Measurements from ENCODE around the gene TPSB2. TPM values are rescaled to one million over a fixed set of nuclear protein-coding genes. Genes with fewer than 3 reads are reported as not detected.
"Not testable (repeated sequence)": the region's sequence is repeated elsewhere in the genome, so short reads cannot be mapped to it uniquely, and the experiment has no call there.

TPSB2 gene
- total and polyA plus RNA-seq, 10 donors = 0.29 to 8.2 (median 1.1) TPM; not detected in 4

DNA sequence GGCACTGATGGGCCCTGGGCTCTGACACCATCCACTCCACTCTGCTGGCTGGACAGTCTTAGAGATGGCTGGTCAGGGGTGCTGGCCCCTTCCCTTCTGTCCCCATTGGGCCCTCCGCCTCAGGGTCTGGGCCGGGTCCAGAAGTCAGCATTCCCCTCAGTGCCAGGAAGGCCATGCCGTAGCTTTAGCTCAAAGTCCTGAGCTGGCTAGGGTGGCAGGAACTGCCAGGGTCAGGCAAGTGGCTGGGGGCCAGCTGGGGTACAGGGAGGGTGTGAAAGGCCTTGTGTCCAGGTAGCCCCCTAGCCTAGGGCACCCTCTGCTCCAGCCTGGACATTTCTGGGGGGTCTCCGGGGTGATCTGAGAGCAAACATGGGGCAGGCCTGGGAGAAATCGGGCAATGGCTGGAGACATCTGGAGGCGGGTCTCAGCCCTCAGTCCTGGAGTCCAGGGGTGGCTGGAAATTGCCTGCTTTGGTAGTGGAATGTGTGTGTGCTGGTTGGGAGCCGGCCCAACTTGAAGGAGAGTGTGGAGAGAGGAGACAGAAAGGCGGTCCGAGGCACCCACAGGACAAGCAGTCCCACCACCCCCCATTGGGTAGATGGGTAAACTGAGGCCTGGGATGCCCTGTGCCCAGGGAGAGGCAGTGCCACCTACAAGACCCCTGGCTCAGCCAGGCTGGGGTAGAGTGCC lies 37.5 kb downstream of the TPSB2 start:
- WGBS, 5 donors = 80 to 86% (median 82%) methylated on average over 9 of the region's 9 CpGs
- no peak overlapping the region for H3K27ac ChIP-seq
- intact Hi-C loops (cut with DNase I; ENCODE audit: low total_unique reads) = no loop called here
- no peak overlapping the region for H3K4me3 ChIP-seq
- no peak for TF ChIP-seq CTCF (IDR thresholded peaks at IDR 0.05 in 8 of 11, conservative IDR thresholded peaks at IDR 0.05 in 3 of 11)
- TF ChIP-seq POLR2A (IDR thresholded peaks at IDR 0.05) = no peak
- TF ChIP-seq POLR2AphosphoS5 (IDR thresholded peaks at IDR 0.05) = no peak
- peaks cover 0 to 5% (median 0%) of the 10 kb centered on the region in 6 donors for H3K4me1 ChIP-seq
- DNase-seq = no peak
- H3K27me3 ChIP-seq (replicated peaks in 1 of 7) = peaks cover 0 to 90% (median 7%) of the 10 kb centered on the region in 7 donors
- H3K9me3 ChIP-seq = no peaks in the 10 kb centered on the region
- H3K36me3 ChIP-seq = no peaks in the 10 kb centered on the region

DNA sequence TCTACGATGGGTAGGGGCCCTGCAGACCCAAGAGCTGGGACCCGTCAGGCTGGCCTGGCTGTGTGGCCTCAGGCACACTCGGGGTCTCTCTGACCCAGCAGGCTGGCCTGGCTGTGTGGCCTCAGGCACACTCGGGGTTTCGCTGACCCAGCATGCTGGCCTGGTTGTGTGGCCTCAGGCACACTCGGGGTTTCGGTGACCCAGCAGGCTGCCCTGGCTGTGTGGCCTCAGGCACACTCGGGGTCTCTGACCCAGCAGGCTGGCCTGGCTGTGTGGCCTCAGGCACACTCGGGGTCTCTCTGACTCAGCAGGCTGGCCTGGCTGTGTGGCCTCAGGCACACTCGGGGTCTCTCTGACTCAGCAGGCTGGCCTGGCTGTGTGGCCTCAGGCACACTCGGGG lies 39.2 kb downstream of the TPSB2 start:
- H3K4me1 ChIP-seq; H3K27ac ChIP-seq; H3K4me3 ChIP-seq; DNase-seq; intact Hi-C loops (cut with DNase I; ENCODE audit: low total_unique reads); H3K9me3 ChIP-seq; H3K36me3 ChIP-seq: not testable (repeated sequence)
- WGBS, 5 donors = 52 to 88% (median 83%) methylated on average over 2 to 11 of the region's 11 CpGs
- H3K27me3 ChIP-seq (replicated peaks in 1 of 7) = peaks cover 0 to 77% (median 11%) of the 10 kb centered on the region in 7 donors

- intact Hi-C loops (cut with DNase I; ENCODE audit: low total_unique reads) = no loop called here
- 68 to 77% (median 72%) methylated on average over 7 of the region's 7 CpGs for WGBS, 5 donors
- TF ChIP-seq POLR2A (IDR thresholded peaks at IDR 0.05) = no peak
- no peak for TF ChIP-seq CTCF (IDR thresholded peaks at IDR 0.05 in 8 of 11, conservative IDR thresholded peaks at IDR 0.05 in 3 of 11)
- TF ChIP-seq POLR2AphosphoS5 (IDR thresholded peaks at IDR 0.05) = no peak
- no peak for DNase-seq
- Histone ChIP-seq H3K9me3 (peaks cover 0 to 3% (median 0%) of the 10 kb centered on the region in 8 donors), H3K27ac (no peak overlapping the region), H3K36me3 (no peaks in the 10 kb centered on the region), H3K4me3 (no peak overlapping the region), H3K4me1 (peaks cover 0 to 1% (median 0%) of the 10 kb centered on the region in 6 donors), H3K27me3 (replicated peaks in 1 of 7) (peaks cover 0 to 73% (median 8%) of the 10 kb centered on the region in 7 donors)
These were observed 40.5 kb downstream of the TPSB2 start for GRCh38 chr16:1189455-1189854.

DNA sequence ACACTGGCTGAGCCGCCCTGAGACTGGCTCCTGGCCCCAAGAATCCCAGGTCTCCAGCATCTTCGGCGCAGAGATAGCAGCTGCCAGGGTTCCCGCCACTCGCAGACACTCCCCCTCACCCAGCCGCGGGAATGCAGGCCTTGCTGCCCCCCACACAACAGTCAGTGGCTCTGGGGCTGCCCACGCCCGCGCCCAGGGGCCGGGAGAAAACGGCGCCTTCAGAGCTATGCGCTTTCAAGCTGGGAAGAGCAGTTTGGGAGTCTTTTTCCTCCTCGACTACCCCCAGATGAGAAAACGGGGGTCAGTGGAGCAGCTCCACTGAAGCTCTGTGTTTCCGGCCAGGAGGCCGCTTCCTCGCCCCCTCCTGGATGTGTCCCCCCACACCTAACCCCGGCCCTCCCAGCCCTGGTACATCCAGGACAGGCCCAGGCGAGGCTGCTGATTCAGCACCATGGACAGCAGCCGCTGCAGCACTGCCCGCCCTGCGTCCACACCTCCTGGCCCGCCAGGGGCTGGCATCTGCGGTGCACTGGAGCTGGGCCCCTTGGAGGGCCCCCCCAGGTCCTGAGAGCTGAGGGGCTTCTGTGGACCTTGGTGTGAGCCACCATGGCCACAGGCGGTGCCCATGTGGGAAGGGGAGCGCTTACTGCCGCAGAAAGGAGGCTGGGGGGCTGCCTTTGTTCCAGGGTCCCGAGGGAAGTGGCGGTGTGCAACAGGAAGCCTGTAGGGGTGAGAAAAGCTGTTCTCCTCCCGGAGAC lies 41.4 kb downstream of the TPSB2 start:
- TF ChIP-seq POLR2AphosphoS5 (IDR thresholded peaks at IDR 0.05) = no peak
- no peak for TF ChIP-seq POLR2A (IDR thresholded peaks at IDR 0.05)
- TF ChIP-seq CTCF (IDR thresholded peaks at IDR 0.05 in 8 of 11, conservative IDR thresholded peaks at IDR 0.05 in 3 of 11) = no peak

GRCh38 chr16:1185460-1186207 lies 44.4 kb downstream of the TPSB2 start:
- DNase-seq; H3K4me3 ChIP-seq; H3K27ac ChIP-seq; H3K9me3 ChIP-seq; intact Hi-C loops (cut with DNase I; ENCODE audit: low total_unique reads); H3K4me1 ChIP-seq; H3K36me3 ChIP-seq: not testable (repeated sequence)
- WGBS, 5 donors = 83 to 92% (median 90%) methylated on average over 25 to 86 of the region's 86 CpGs
- H3K27me3 ChIP-seq (replicated peaks in 1 of 7) = peaks cover 0 to 81% (median 21%) of the 10 kb centered on the region in 7 donors

More for the DNA sequence above, 41.4 kb downstream of the TPSB2 start:
- intact Hi-C loops (cut with DNase I; ENCODE audit: low total_unique reads) = no loop called here
- no peaks in the 10 kb centered on the region for H3K36me3 ChIP-seq
- no peak overlapping the region for H3K27ac ChIP-seq
- H3K9me3 ChIP-seq = peaks cover 0 to 3% (median 0%) of the 10 kb centered on the region in 8 donors
- DNase-seq = no peak
- H3K4me1 ChIP-seq = no peaks in the 10 kb centered on the region
- H3K4me3 ChIP-seq = no peak overlapping the region
- peaks cover 0 to 73% (median 8%) of the 10 kb centered on the region in 7 donors for H3K27me3 ChIP-seq (replicated peaks in 1 of 7)
- 11 to 47% (median 38%) methylated on average over 12 to 32 of the region's 32 CpGs for WGBS, 5 donors
